ENCODE results near the gene EPS8L2. TPM values are rescaled to one million over a fixed set of nuclear protein-coding genes. Genes with fewer than 3 reads are reported as not detected.
"Not testable (repeated sequence)": the region's sequence is repeated elsewhere in the genome, so short reads cannot be mapped to it uniquely, and the experiment has no call there.

Gene EPS8L2
- polyA plus RNA-seq, 5 donors = 41.3 to 88.7 (median 81.2) TPM

- no peak for DNase-seq
Observed at GRCh38 chr11:688681-689080, 17.4 kb upstream of the EPS8L2 start.

GRCh38 chr11:689625-690024 is 16.4 kb upstream of the EPS8L2 start:
- DNase-seq = no peak

- DNase-seq = not testable (repeated sequence)
Observed at GRCh38 chr11:690244-690643, 15.8 kb upstream of the EPS8L2 start.

- DNase-seq = no peak
Observed at GRCh38 chr11:690738-691633, 15.0 kb upstream of the EPS8L2 start.

GRCh38 chr11:691710-692590 is 14.1 kb upstream of the EPS8L2 start:
- DNase-seq = no peak

GRCh38 chr11:692824-693414 is 13.1 kb upstream of the EPS8L2 start:
- DNase-seq = no peak

- peak in 1 of 2 donors; percentile 24 for DNase-seq
Observed at GRCh38 chr11:693415-693831, 12.6 kb upstream of the EPS8L2 start.

GRCh38 chr11:693887-694562 is 12.0 kb upstream of the EPS8L2 start:
- no peak for DNase-seq

- peak; percentile 98 for DNase-seq
Observed at GRCh38 chr11:694563-695287, 11.3 kb upstream of the EPS8L2 start, which contains the start of gene DEAF1. TSS of gene DEAF1 (minus strand) at chr11:695222. CDS start at chr11:695047, 175 bp downstream.

GRCh38 chr11:695288-695537 is 10.8 kb upstream of the EPS8L2 start:
- DNase-seq = no peak

GRCh38 chr11:695538-696248 is 10.3 kb upstream of the EPS8L2 start, which contains the start of gene TMEM80:
TSS of gene TMEM80 (plus strand) at chr11:695816. CDS start at chr11:695828, 12 bp downstream.
- DNase-seq = peak; percentile 98

- DNase-seq = no peak
Observed at GRCh38 chr11:696955-697491, 9.0 kb upstream of the EPS8L2 start.

- no peak for DNase-seq
Observed at GRCh38 chr11:697811-698311, 8.2 kb upstream of the EPS8L2 start.

GRCh38 chr11:698493-699115 is 7.4 kb upstream of the EPS8L2 start:
- DNase-seq = no peak

- no peak for DNase-seq
Observed at GRCh38 chr11:699116-699508, 6.9 kb upstream of the EPS8L2 start.

- DNase-seq = no peak
Observed at GRCh38 chr11:699753-700152, 6.3 kb upstream of the EPS8L2 start.

- DNase-seq = no peak
Observed at GRCh38 chr11:701741-702461, 4.1 kb upstream of the EPS8L2 start.

All from right lung (tissue), 5 donors.